ENCODE results near the gene LCE2C.

LCE2C gene

GRCh38 chr1:152673016-152673415 lies 2.1 kb upstream of the LCE2C start:
- Histone ChIP-seq H2AFZ (ENCODE audit: low read length) (no peak overlapping the region), H3K27me3 (replicated peaks; ENCODE audit: insufficient read depth, low read length) (no peaks in the 10 kb centered on the region), H3K79me2 (ENCODE audit: low read length) (no peaks in the 10 kb centered on the region), H3K27ac (ENCODE audit: low read length) (no peak overlapping the region), H3K36me3 (replicated peaks; ENCODE audit: insufficient read depth, low read length) (no peaks in the 10 kb centered on the region), H3K4me1 (ENCODE audit: low read length) (no peaks in the 10 kb centered on the region), H3K4me2 (ENCODE audit: low read depth, low read length) (no peak overlapping the region), H3F3A (ENCODE audit: insufficient read depth, low read length) (no peaks in the 10 kb centered on the region), H3K4me3 (ENCODE audit: low read length) (no peak overlapping the region), H3K9me3 (replicated peaks; ENCODE audit: insufficient read depth, low read length) (no peaks in the 10 kb centered on the region), H3K9ac (ENCODE audit: low read length) (no peak overlapping the region), H3K9me2 (replicated peaks; ENCODE audit: insufficient read depth, low read length) (no peaks in the 10 kb centered on the region), H4K20me1 (ENCODE audit: insufficient read depth, low read length) (no peaks in the 10 kb centered on the region)
- no peak for DNase-seq
- TF ChIP-seq EZH2 (optimal IDR thresholded peaks at IDR 0.05; ENCODE audit: low read depth, low read length) = no peak
- TF ChIP-seq EZH2phosphoT487 (IDR thresholded peaks at IDR 0.05; ENCODE audit: low read length) = no peak
- no peak for TF ChIP-seq CTCF (IDR thresholded peaks at IDR 0.05; ENCODE audit: low read length)

- DNase-seq = no peak
- Histone ChIP-seq H3F3A (ENCODE audit: insufficient read depth, low read length) (no peaks in the 10 kb centered on the region), H3K4me2 (ENCODE audit: low read depth, low read length) (no peak overlapping the region), H3K9me2 (replicated peaks; ENCODE audit: insufficient read depth, low read length) (no peaks in the 10 kb centered on the region), H3K4me3 (ENCODE audit: low read length) (no peak overlapping the region), H3K9ac (ENCODE audit: low read length) (no peak overlapping the region), H3K4me1 (ENCODE audit: low read length) (no peaks in the 10 kb centered on the region), H4K20me1 (ENCODE audit: insufficient read depth, low read length) (no peaks in the 10 kb centered on the region), H3K9me3 (replicated peaks; ENCODE audit: insufficient read depth, low read length) (no peaks in the 10 kb centered on the region), H3K27me3 (replicated peaks; ENCODE audit: insufficient read depth, low read length) (no peaks in the 10 kb centered on the region), H2AFZ (ENCODE audit: low read length) (no peak overlapping the region), H3K79me2 (ENCODE audit: low read length) (no peaks in the 10 kb centered on the region), H3K36me3 (replicated peaks; ENCODE audit: insufficient read depth, low read length) (no peaks in the 10 kb centered on the region), H3K27ac (ENCODE audit: low read length) (no peak overlapping the region)
- no peak for TF ChIP-seq CTCF (IDR thresholded peaks at IDR 0.05; ENCODE audit: low read length)
- no peak for TF ChIP-seq EZH2phosphoT487 (IDR thresholded peaks at IDR 0.05; ENCODE audit: low read length)
- TF ChIP-seq EZH2 (optimal IDR thresholded peaks at IDR 0.05; ENCODE audit: low read depth, low read length) = no peak
Observed at GRCh38 chr1:152679459-152679858, 4.4 kb downstream of the LCE2C start.

GRCh38 chr1:152681616-152682015 lies 6.5 kb downstream of the LCE2C start:
- Histone ChIP-seq H3K27me3 (replicated peaks; ENCODE audit: insufficient read depth, low read length) (no peaks in the 10 kb centered on the region), H2AFZ (ENCODE audit: low read length) (no peak overlapping the region), H3F3A (ENCODE audit: insufficient read depth, low read length) (no peaks in the 10 kb centered on the region), H3K9ac (ENCODE audit: low read length) (no peak overlapping the region), H3K27ac (ENCODE audit: low read length) (no peak overlapping the region), H3K79me2 (ENCODE audit: low read length) (no peaks in the 10 kb centered on the region), H3K9me3 (replicated peaks; ENCODE audit: insufficient read depth, low read length) (no peaks in the 10 kb centered on the region), H3K4me1 (ENCODE audit: low read length) (no peaks in the 10 kb centered on the region), H3K9me2 (replicated peaks; ENCODE audit: insufficient read depth, low read length) (no peaks in the 10 kb centered on the region), H3K36me3 (replicated peaks; ENCODE audit: insufficient read depth, low read length) (no peaks in the 10 kb centered on the region), H4K20me1 (ENCODE audit: insufficient read depth, low read length) (no peaks in the 10 kb centered on the region), H3K4me2 (ENCODE audit: low read depth, low read length) (no peak overlapping the region), H3K4me3 (ENCODE audit: low read length) (no peak overlapping the region)
- DNase-seq = no peak
- no peak for TF ChIP-seq EZH2 (optimal IDR thresholded peaks at IDR 0.05; ENCODE audit: low read depth, low read length)
- no peak for TF ChIP-seq EZH2phosphoT487 (IDR thresholded peaks at IDR 0.05; ENCODE audit: low read length)
- no peak for TF ChIP-seq CTCF (IDR thresholded peaks at IDR 0.05; ENCODE audit: low read length)

Data from MM.1S (cell line).